ENCODE data around the gene VSTM2B. TPM values are rescaled to one million over a fixed set of nuclear protein-coding genes. Genes with fewer than 3 reads are reported as not detected.

VSTM2B gene
- polyA plus RNA-seq, 4 donors: 0.04 to 6.9 TPM; not detected in 2

- Histone ChIP-seq H3K9me3 (ENCODE audit: control insufficient read depth in 2 of 2, insufficient read depth in 1 of 2, low read depth in 1 of 2, low read length in 1 of 2) (no peaks in the 10 kb centered on the region), H3K27me3 (ENCODE audit: control insufficient read depth in 3 of 3, insufficient read depth in 3 of 3, low read length in 3 of 3) (no peaks in the 10 kb centered on the region), H3K27ac (ENCODE audit: low read depth in 1 of 3, low read length in 2 of 3) (no peak overlapping the region), H3K4me1 (ENCODE audit: control insufficient read depth in 3 of 3, insufficient read depth in 2 of 3, low read depth in 1 of 3, low read length in 2 of 3) (no peaks in the 10 kb centered on the region), H3K36me3 (ENCODE audit: control insufficient read depth in 3 of 3, insufficient read depth in 2 of 3, low read depth in 1 of 3, low read length in 3 of 3) (no peaks in the 10 kb centered on the region), H3K4me3 (ENCODE audit: low read depth in 1 of 3, low read length in 3 of 3) (no peak overlapping the region)
- FAIRE-seq: no peak
- WGBS, 3 donors: 37 to 61% (median 52%) methylated on average over 7 of the region's 7 CpGs
- DNase-seq: no peak
Observed at GRCh38 chr19:29491995-29492577, 33.7 kb upstream of the VSTM2B start.

- Histone ChIP-seq H3K4me3 (ENCODE audit: low read depth in 1 of 3, low read length in 3 of 3) (no peak overlapping the region), H3K36me3 (ENCODE audit: control insufficient read depth in 3 of 3, insufficient read depth in 2 of 3, low read depth in 1 of 3, low read length in 3 of 3) (no peaks in the 10 kb centered on the region), H3K27ac (ENCODE audit: low read depth in 1 of 3, low read length in 2 of 3) (no peak overlapping the region), H3K27me3 (ENCODE audit: control insufficient read depth in 3 of 3, insufficient read depth in 3 of 3, low read length in 3 of 3) (no peaks in the 10 kb centered on the region), H3K9me3 (ENCODE audit: control insufficient read depth in 2 of 2, insufficient read depth in 1 of 2, low read depth in 1 of 2, low read length in 1 of 2) (no peaks in the 10 kb centered on the region), H3K4me1 (ENCODE audit: control insufficient read depth in 3 of 3, insufficient read depth in 2 of 3, low read depth in 1 of 3, low read length in 2 of 3) (no peaks in the 10 kb centered on the region)
- no peak for DNase-seq
- WGBS, 3 donors: 15 to 42% (median 22%) methylated on average over 7 of the region's 7 CpGs
- no peak for FAIRE-seq
Observed at GRCh38 chr19:29492769-29493168, 33.0 kb upstream of the VSTM2B start.

- Histone ChIP-seq H3K27ac (ENCODE audit: low read depth in 1 of 3, low read length in 2 of 3) (no peak overlapping the region), H3K4me1 (ENCODE audit: control insufficient read depth in 3 of 3, insufficient read depth in 2 of 3, low read depth in 1 of 3, low read length in 2 of 3) (no peaks in the 10 kb centered on the region), H3K9me3 (ENCODE audit: control insufficient read depth in 2 of 2, insufficient read depth in 1 of 2, low read depth in 1 of 2, low read length in 1 of 2) (no peaks in the 10 kb centered on the region), H3K36me3 (ENCODE audit: control insufficient read depth in 3 of 3, insufficient read depth in 2 of 3, low read depth in 1 of 3, low read length in 3 of 3) (no peaks in the 10 kb centered on the region), H3K4me3 (ENCODE audit: low read depth in 1 of 3, low read length in 3 of 3) (no peak overlapping the region), H3K27me3 (ENCODE audit: control insufficient read depth in 3 of 3, insufficient read depth in 3 of 3, low read length in 3 of 3) (no peaks in the 10 kb centered on the region)
- 92 to 98% (median 94%) methylated on average over 4 of the region's 4 CpGs for WGBS, 3 donors
- FAIRE-seq (no peak), DNase-seq (no peak)
Observed at GRCh38 chr19:29495091-29495490, 30.7 kb upstream of the VSTM2B start.

- no peaks in the 10 kb centered on the region for H3K4me1 ChIP-seq (ENCODE audit: control insufficient read depth in 3 of 3, insufficient read depth in 2 of 3, low read depth in 1 of 3, low read length in 2 of 3)
- H3K36me3 ChIP-seq (ENCODE audit: control insufficient read depth in 3 of 3, insufficient read depth in 2 of 3, low read depth in 1 of 3, low read length in 3 of 3): no peaks in the 10 kb centered on the region
- no peaks in the 10 kb centered on the region for H3K9me3 ChIP-seq (ENCODE audit: control insufficient read depth in 2 of 2, insufficient read depth in 1 of 2, low read depth in 1 of 2, low read length in 1 of 2)
- FAIRE-seq (no peak), DNase-seq (no peak)
- 74 to 81% (median 79%) methylated on average over 5 of the region's 5 CpGs for WGBS, 3 donors
- no peak overlapping the region for H3K4me3 ChIP-seq (ENCODE audit: low read depth in 1 of 3, low read length in 3 of 3)
- H3K27me3 ChIP-seq (ENCODE audit: control insufficient read depth in 3 of 3, insufficient read depth in 3 of 3, low read length in 3 of 3): no peaks in the 10 kb centered on the region
- H3K27ac ChIP-seq (ENCODE audit: low read depth in 1 of 3, low read length in 2 of 3): no peak overlapping the region
Observed at GRCh38 chr19:29495901-29496441, 29.8 kb upstream of the VSTM2B start.

GRCh38 chr19:29497241-29497640, 28.6 kb upstream of the VSTM2B start:
- FAIRE-seq: no peak
- DNase-seq: no peak
- Histone ChIP-seq H3K27me3 (ENCODE audit: control insufficient read depth in 3 of 3, insufficient read depth in 3 of 3, low read length in 3 of 3) (no peaks in the 10 kb centered on the region), H3K27ac (ENCODE audit: low read depth in 1 of 3, low read length in 2 of 3) (no peak overlapping the region), H3K4me3 (ENCODE audit: low read depth in 1 of 3, low read length in 3 of 3) (no peak overlapping the region), H3K4me1 (ENCODE audit: control insufficient read depth in 3 of 3, insufficient read depth in 2 of 3, low read depth in 1 of 3, low read length in 2 of 3) (no peaks in the 10 kb centered on the region), H3K9me3 (ENCODE audit: control insufficient read depth in 2 of 2, insufficient read depth in 1 of 2, low read depth in 1 of 2, low read length in 1 of 2) (no peaks in the 10 kb centered on the region), H3K36me3 (ENCODE audit: control insufficient read depth in 3 of 3, insufficient read depth in 2 of 3, low read depth in 1 of 3, low read length in 3 of 3) (no peaks in the 10 kb centered on the region)
- 49 to 71% (median 58%) methylated on average over 3 of the region's 3 CpGs for WGBS, 3 donors

GRCh38 chr19:29497686-29498436, 27.9 kb upstream of the VSTM2B start:
- WGBS, 3 donors: 76 to 78% (median 77%) methylated on average over 12 of the region's 12 CpGs
- Histone ChIP-seq H3K27me3 (ENCODE audit: control insufficient read depth in 3 of 3, insufficient read depth in 3 of 3, low read length in 3 of 3) (no peaks in the 10 kb centered on the region), H3K27ac (ENCODE audit: low read depth in 1 of 3, low read length in 2 of 3) (no peak overlapping the region), H3K4me3 (ENCODE audit: low read depth in 1 of 3, low read length in 3 of 3) (no peak overlapping the region), H3K4me1 (ENCODE audit: control insufficient read depth in 3 of 3, insufficient read depth in 2 of 3, low read depth in 1 of 3, low read length in 2 of 3) (no peaks in the 10 kb centered on the region), H3K36me3 (ENCODE audit: control insufficient read depth in 3 of 3, insufficient read depth in 2 of 3, low read depth in 1 of 3, low read length in 3 of 3) (no peaks in the 10 kb centered on the region), H3K9me3 (ENCODE audit: control insufficient read depth in 2 of 2, insufficient read depth in 1 of 2, low read depth in 1 of 2, low read length in 1 of 2) (no peaks in the 10 kb centered on the region)
- FAIRE-seq (no peak), DNase-seq (no peak)

GRCh38 chr19:29499261-29499920, 26.4 kb upstream of the VSTM2B start:
- FAIRE-seq (no peak), DNase-seq (no peak)
- no peaks in the 10 kb centered on the region for H3K9me3 ChIP-seq (ENCODE audit: control insufficient read depth in 2 of 2, insufficient read depth in 1 of 2, low read depth in 1 of 2, low read length in 1 of 2)
- H3K4me1 ChIP-seq (ENCODE audit: control insufficient read depth in 3 of 3, insufficient read depth in 2 of 3, low read depth in 1 of 3, low read length in 2 of 3): no peaks in the 10 kb centered on the region
- no peaks in the 10 kb centered on the region for H3K27me3 ChIP-seq (ENCODE audit: control insufficient read depth in 3 of 3, insufficient read depth in 3 of 3, low read length in 3 of 3)
- 78 to 80% (median 79%) methylated on average over 13 to 14 of the region's 14 CpGs for WGBS, 3 donors
- H3K4me3 ChIP-seq (ENCODE audit: low read depth in 1 of 3, low read length in 3 of 3): no peak overlapping the region
- H3K36me3 ChIP-seq (ENCODE audit: control insufficient read depth in 3 of 3, insufficient read depth in 2 of 3, low read depth in 1 of 3, low read length in 3 of 3): no peaks in the 10 kb centered on the region
- no peak overlapping the region for H3K27ac ChIP-seq (ENCODE audit: low read depth in 1 of 3, low read length in 2 of 3)

GRCh38 chr19:29499921-29500590, 25.7 kb upstream of the VSTM2B start:
- Histone ChIP-seq H3K9me3 (ENCODE audit: control insufficient read depth in 2 of 2, insufficient read depth in 1 of 2, low read depth in 1 of 2, low read length in 1 of 2) (no peaks in the 10 kb centered on the region), H3K36me3 (ENCODE audit: control insufficient read depth in 3 of 3, insufficient read depth in 2 of 3, low read depth in 1 of 3, low read length in 3 of 3) (no peaks in the 10 kb centered on the region), H3K4me1 (ENCODE audit: control insufficient read depth in 3 of 3, insufficient read depth in 2 of 3, low read depth in 1 of 3, low read length in 2 of 3) (no peaks in the 10 kb centered on the region), H3K4me3 (ENCODE audit: low read depth in 1 of 3, low read length in 3 of 3) (no peak overlapping the region), H3K27me3 (ENCODE audit: control insufficient read depth in 3 of 3, insufficient read depth in 3 of 3, low read length in 3 of 3) (no peaks in the 10 kb centered on the region), H3K27ac (ENCODE audit: low read depth in 1 of 3, low read length in 2 of 3) (no peak overlapping the region)
- 84 to 86% (median 85%) methylated on average over 18 of the region's 18 CpGs for WGBS, 3 donors
- no peak for FAIRE-seq
- DNase-seq: no peak

Data from small intestine (tissue), 7 donors.